SK-N-SH (cell line): ENCODE measurements around the gene EZR. TPM values are rescaled to one million over a fixed set of nuclear protein-coding genes. Genes with fewer than 3 reads are reported as not detected.
A peak's percentile ranks its signal among the peaks of the same experiment; 100 is the strongest.

ENCODE experiments used
- CTCF ChIA-PET: fragments of 300-600, 350-600 bp; formaldehyde crosslinking; extraction: SDS; loops from one replicate; lab custom pipeline; 2021; lab: Yijun Ruan, JAX
- POLR2A ChIA-PET: fragments of 350-600 bp; sonication (Branson Sonifier 250); formaldehyde crosslinking; extraction: SDS; loops from one replicate; lab custom pipeline; 2020; ENCODE audit warnings: antibody characterized with exemption, inconsistent platforms; lab: Yijun Ruan, JAX
- DNase-seq: peaks from one replicate; pipeline ENCODE4 v3.0.0; 2012
- H2AFZ ChIP-seq: fragments of 200-600 bp; sonication (generic); 2 replicates; pipeline ENCODE4 v1.8.1; 2016; ENCODE audit warnings: antibody characterized with exemption, mild to moderate bottlenecking, low read depth
- H3F3A ChIP-seq: fragments of 200-600 bp; sonication (generic); replicated peaks from 2 replicates; pipeline ENCODE3; 2016; ENCODE audit warnings: antibody characterized with exemption, mild to moderate bottlenecking; ENCODE audit not compliant: insufficient read depth
- H3K27ac ChIP-seq, 2 experiments: fragments of 200-500 bp in 1 of 2; fragments of 200-600 bp in 1 of 2; sonication (Bioruptor generic) in 1 of 2; sonication (generic), shearing (Covaris generic) in 1 of 2; 2 replicates each; pipeline versions ENCODE4 v1.5.1 to v1.6.1; 2014 to 2016; ENCODE audit warnings: low read depth in 2 of 2, inconsistent platforms in 1 of 2, low read length in 1 of 2, mild to moderate bottlenecking in 1 of 2, mixed read lengths in 1 of 2
- H3K27me3 ChIP-seq: fragments of 200-600 bp; sonication (generic), shearing (Covaris generic); 2 replicates; pipeline ENCODE4 v1.6.1; 2016; ENCODE audit warnings: mixed run types; ENCODE audit not compliant: insufficient read depth
- H3K36me3 ChIP-seq, 2 experiments: fragments of 200-500 bp in 1 of 2; fragments of 200-600 bp in 1 of 2; sonication (Bioruptor generic) in 1 of 2; sonication (generic) in 1 of 2; replicated peaks in 1 of 2; 2 replicates each; pipeline versions ENCODE3 to v1.5.1; 2014 to 2016; ENCODE audit warnings: low read length in 1 of 2, mild to moderate bottlenecking in 1 of 2; ENCODE audit not compliant: insufficient read depth in 2 of 2, control insufficient read depth in 1 of 2
- H3K4me1 ChIP-seq, 2 experiments: fragments of 200-500 bp in 1 of 2; fragments of 200-600 bp in 1 of 2; sonication (Bioruptor generic) in 1 of 2; sonication (generic), shearing (Covaris generic) in 1 of 2; 2 replicates each; pipeline versions ENCODE4 v1.5.1 to v1.6.1; 2014 to 2016; ENCODE audit warnings: low read depth in 1 of 2, low read length in 1 of 2, mixed run types in 1 of 2; ENCODE audit not compliant: insufficient read depth in 2 of 2, control insufficient read depth in 1 of 2
- H3K4me2 ChIP-seq: fragments of 200-600 bp; sonication (generic), shearing (Covaris generic); 2 replicates; pipeline ENCODE4 v1.6.1; 2017; ENCODE audit warnings: mixed run types
- H3K4me3 ChIP-seq, 2 experiments: fragments of 200-500 bp in 1 of 2; fragments of 200-600 bp in 1 of 2; sonication (Bioruptor generic) in 1 of 2; sonication (generic), shearing (Covaris generic) in 1 of 2; 2 replicates each; pipeline versions ENCODE4 v1.5.1 to v1.8.1; 2014 to 2016; ENCODE audit warnings: low read depth in 2 of 2, inconsistent platforms in 1 of 2, low read length in 1 of 2, mild to moderate bottlenecking in 1 of 2, mixed read lengths in 1 of 2, moderate library complexity in 1 of 2
- H3K79me2 ChIP-seq: fragments of 200-600 bp; sonication (generic); 2 replicates; pipeline ENCODE4 v1.8.1; 2017; ENCODE audit warnings: mild to moderate bottlenecking; ENCODE audit not compliant: insufficient read depth
- H3K9ac ChIP-seq: fragments of 200-600 bp; sonication (generic); 2 replicates; pipeline ENCODE4 v1.6.1; 2017; ENCODE audit warnings: mixed run types
- H3K9me2 ChIP-seq: fragments of 200-600 bp; sonication (generic); 2 replicates; pipeline ENCODE4 v1.6.1; 2017; ENCODE audit warnings: mixed run types
- H3K9me3 ChIP-seq: fragments of 200-600 bp; sonication (generic); 2 replicates; pipeline ENCODE4 v1.6.1; 2017; ENCODE audit warnings: mixed run types, mild to moderate bottlenecking, moderate library complexity
- H4K20me1 ChIP-seq: fragments of 200-600 bp; sonication (generic); 2 replicates; pipeline ENCODE4 v1.6.1; 2017; ENCODE audit warnings: mild to moderate bottlenecking, mixed run types; ENCODE audit not compliant: insufficient read depth
- CHD2 ChIP-seq: fragments of 150-350 bp; IDR thresholded peaks from 2 replicates; pipeline ENCODE4 v1.6.1; 2018; ENCODE audit warnings: low read length; ENCODE audit not compliant: partially characterized antibody
- ELF1 ChIP-seq: IDR thresholded peaks from 2 replicates; pipeline ENCODE4 v1.4.0; 2012
- EP300 ChIP-seq, 2 experiments: IDR thresholded peaks; 2 replicates each; pipeline versions ENCODE4 v1.4.0 to v1.6.1; 2012; ENCODE audit warnings: borderline replicate concordance in 1 of 2, low read depth in 1 of 2, low read length in 1 of 2
- FOSL2 ChIP-seq: IDR thresholded peaks from 2 replicates; pipeline ENCODE4 v1.4.0; 2012; ENCODE audit warnings: low read depth, mild to moderate bottlenecking, moderate library complexity, borderline replicate concordance
- JUND ChIP-seq: IDR thresholded peaks from 2 replicates; pipeline ENCODE4 v1.4.0; 2012
- MXI1 ChIP-seq: IDR thresholded peaks from 2 replicates; pipeline ENCODE4 v1.6.1; 2012; ENCODE audit warnings: mild to moderate bottlenecking, low read depth, low read length, improper control_type of control experiment
- NFIC ChIP-seq: IDR thresholded peaks from 2 replicates; pipeline ENCODE4 v1.4.0; 2012; ENCODE audit warnings: borderline replicate concordance
- POLR2AphosphoS5 ChIP-seq: IDR thresholded peaks from 2 replicates; pipeline ENCODE4 v1.6.1; 2012; ENCODE audit warnings: low read depth, low read length
- RCOR1 ChIP-seq: fragments of 150-350 bp; IDR thresholded peaks from 2 replicates; pipeline ENCODE4 v1.6.1; 2017; ENCODE audit warnings: antibody characterized with exemption, low read length
- RXRA ChIP-seq: IDR thresholded peaks from 2 replicates; pipeline ENCODE4 v1.4.0; 2012; ENCODE audit warnings: low read depth, mild to moderate bottlenecking, borderline replicate concordance
- SIN3A ChIP-seq: IDR thresholded peaks from 2 replicates; pipeline ENCODE4 v1.6.1; 2012; ENCODE audit warnings: low read depth, mild to moderate bottlenecking, low read length, moderate library complexity, borderline replicate concordance
- TCF12 ChIP-seq: IDR thresholded peaks from 2 replicates; pipeline ENCODE4 v1.4.0; 2012
- TEAD4 ChIP-seq: IDR thresholded peaks from 2 replicates; pipeline ENCODE4 v1.4.0; 2012; ENCODE audit warnings: mild to moderate bottlenecking, borderline replicate concordance; ENCODE audit not compliant: insufficient read depth
- WGBS: methylation state at CpG from one replicate; pipeline ENCODE4 v1.1.6; 2017; ENCODE audit warnings: low lambda C conversion rate; 5-methylcytosine and 5-hydroxymethylcytosine counted together
- polyA plus RNA-seq, 3 experiments: library from polyadenylated mRNA; depleted of rRNA; stranded (reverse); fragments of >200 nt; gene quantifications; 2 replicates each; pipeline ENCODE4 v1.2.3, GENCODE V29; 2012
- TF ChIP-seq, protein P1 (sequence below): IDR thresholded peaks from 2 replicates; pipeline ENCODE4 v1.4.0; 2012; ENCODE audit warnings: low read depth, borderline replicate concordance
- TF ChIP-seq, protein P2 (sequence below): IDR thresholded peaks from 2 replicates; pipeline ENCODE4 v1.4.0; 2012; ENCODE audit warnings: low read depth, borderline replicate concordance
- TF ChIP-seq, protein P3 (sequence below): fragments of 150-350 bp; IDR thresholded peaks from 2 replicates; pipeline ENCODE4 v1.6.1; 2016; ENCODE audit warnings: mild to moderate bottlenecking, low read depth, low read length

The EZR gene
- polyA plus RNA-seq, 1 of the 3 experiments (the other 2 are of a cell fraction) = 92.0 TPM

GRCh38 chr6:158854214-158855101, 35.3 kb upstream of the EZR start:
- TF ChIP-seq FOSL2 (peak; percentile 36; the same call in 1 of the 2 replicates), JUND (peak; percentile 61), NFIC (peak; percentile 41; the same call in 1 of the 2 replicates), RCOR1 (no peak), TCF12 (peak; percentile 48; the same call in 1 of the 2 replicates), EP300 (IDR thresholded peaks at IDR 0.05; ENCODE audit: borderline replicate concordance in 1 of 2, low read depth in 1 of 2, low read length in 1 of 2) (peak in 1 of 2 experiments; percentile 38; a peak in 1 of 4 replicates), TEAD4 (peak; percentile 24; the same call in 1 of the 2 replicates), CHD2 (no peak)
- WGBS = 76% methylated on average over 7 of the region's 7 CpGs
- Histone ChIP-seq H3K4me2 (peak overlapping the region; percentile 46), H3K4me1 (peaks cover 0 to 30% of the 10 kb centered on the region in 2 experiments; a peak in 2 of 4 replicates), H2AFZ (peak overlapping the region; percentile 66), H3K4me3 (no peak overlapping the region), H3F3A (peaks cover 18% of the 10 kb centered on the region), H3K36me3 (no peaks in the 10 kb centered on the region), H3K79me2 (no peaks in the 10 kb centered on the region), H3K27me3 (no peaks in the 10 kb centered on the region), H4K20me1 (no peaks in the 10 kb centered on the region), H3K9me3 (no peaks in the 10 kb centered on the region), H3K9ac (peak overlapping the region; percentile 32), H3K27ac (peak overlapping the region in 1 of 2 experiments; percentile 79; a peak in 2 of 4 replicates), H3K9me2 (no peaks in the 10 kb centered on the region)
- CTCF ChIA-PET = interaction anchor here (1.0 kb wide), 1 partner anchor 11 kb away, joined by 3 read pairs; no protein-coding TSS in a partner anchor
- DNase-seq = no peak
- POLR2A ChIA-PET = no interaction called here

- no peak overlapping the region for H3K4me3 ChIP-seq
- no peaks in the 10 kb centered on the region for H3K36me3 ChIP-seq
- peak overlapping the region; percentile 32 for H3K9ac ChIP-seq
- no peak for TF ChIP-seq SIN3A
- TF ChIP-seq POLR2AphosphoS5 = no peak
- TF ChIP-seq, protein P1, sequence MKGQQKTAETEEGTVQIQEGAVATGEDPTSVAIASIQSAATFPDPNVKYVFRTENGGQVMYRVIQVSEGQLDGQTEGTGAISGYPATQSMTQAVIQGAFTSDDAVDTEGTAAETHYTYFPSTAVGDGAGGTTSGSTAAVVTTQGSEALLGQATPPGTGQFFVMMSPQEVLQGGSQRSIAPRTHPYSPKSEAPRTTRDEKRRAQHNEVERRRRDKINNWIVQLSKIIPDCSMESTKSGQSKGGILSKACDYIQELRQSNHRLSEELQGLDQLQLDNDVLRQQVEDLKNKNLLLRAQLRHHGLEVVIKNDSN = no peak
- no peak for TF ChIP-seq FOSL2
- TF ChIP-seq MXI1 = no peak
- TF ChIP-seq, protein P2, sequence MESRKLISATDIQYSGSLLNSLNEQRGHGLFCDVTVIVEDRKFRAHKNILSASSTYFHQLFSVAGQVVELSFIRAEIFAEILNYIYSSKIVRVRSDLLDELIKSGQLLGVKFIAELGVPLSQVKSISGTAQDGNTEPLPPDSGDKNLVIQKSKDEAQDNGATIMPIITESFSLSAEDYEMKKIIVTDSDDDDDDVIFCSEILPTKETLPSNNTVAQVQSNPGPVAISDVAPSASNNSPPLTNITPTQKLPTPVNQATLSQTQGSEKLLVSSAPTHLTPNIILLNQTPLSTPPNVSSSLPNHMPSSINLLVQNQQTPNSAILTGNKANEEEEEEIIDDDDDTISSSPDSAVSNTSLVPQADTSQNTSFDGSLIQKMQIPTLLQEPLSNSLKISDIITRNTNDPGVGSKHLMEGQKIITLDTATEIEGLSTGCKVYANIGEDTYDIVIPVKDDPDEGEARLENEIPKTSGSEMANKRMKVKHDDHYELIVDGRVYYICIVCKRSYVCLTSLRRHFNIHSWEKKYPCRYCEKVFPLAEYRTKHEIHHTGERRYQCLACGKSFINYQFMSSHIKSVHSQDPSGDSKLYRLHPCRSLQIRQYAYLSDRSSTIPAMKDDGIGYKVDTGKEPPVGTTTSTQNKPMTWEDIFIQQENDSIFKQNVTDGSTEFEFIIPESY = no peak
- no peak for TF ChIP-seq RXRA
- TF ChIP-seq ELF1 = no peak
- TF ChIP-seq RCOR1 = no peak
- TF ChIP-seq, protein P3, sequence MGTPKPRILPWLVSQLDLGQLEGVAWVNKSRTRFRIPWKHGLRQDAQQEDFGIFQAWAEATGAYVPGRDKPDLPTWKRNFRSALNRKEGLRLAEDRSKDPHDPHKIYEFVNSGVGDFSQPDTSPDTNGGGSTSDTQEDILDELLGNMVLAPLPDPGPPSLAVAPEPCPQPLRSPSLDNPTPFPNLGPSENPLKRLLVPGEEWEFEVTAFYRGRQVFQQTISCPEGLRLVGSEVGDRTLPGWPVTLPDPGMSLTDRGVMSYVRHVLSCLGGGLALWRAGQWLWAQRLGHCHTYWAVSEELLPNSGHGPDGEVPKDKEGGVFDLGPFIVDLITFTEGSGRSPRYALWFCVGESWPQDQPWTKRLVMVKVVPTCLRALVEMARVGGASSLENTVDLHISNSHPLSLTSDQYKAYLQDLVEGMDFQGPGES = no peak
- TF ChIP-seq NFIC = no peak
- TF ChIP-seq, all 33 proteins: peak for 0
- peak overlapping the region; percentile 46 for H3K4me2 ChIP-seq
- no peaks in the 10 kb centered on the region for H4K20me1 ChIP-seq
- no peaks in the 10 kb centered on the region for H3K9me2 ChIP-seq
- POLR2A ChIA-PET = no interaction called here
- H3K9me3 ChIP-seq = no peaks in the 10 kb centered on the region
- WGBS = 89% methylated on average over 6 of the region's 6 CpGs
- peaks cover 0 to 30% of the 10 kb centered on the region in 2 experiments; a peak in 2 of 4 replicates for H3K4me1 ChIP-seq
- no peak for DNase-seq
- H3F3A ChIP-seq = peaks cover 18% of the 10 kb centered on the region
- H2AFZ ChIP-seq = peak overlapping the region; percentile 66
- no peaks in the 10 kb centered on the region for H3K27me3 ChIP-seq
- H3K27ac ChIP-seq = peak overlapping the region in 1 of 2 experiments; percentile 79; a peak in 2 of 4 replicates
- CTCF ChIA-PET = no interaction called here
- no peaks in the 10 kb centered on the region for H3K79me2 ChIP-seq
These were observed 34.7 kb upstream of the EZR start for GRCh38 chr6:158853880-158854213.
